GM21825 (cell line): Measurements from ENCODE around the gene TATDN3.
"Not testable (repeated sequence)": the region's sequence is repeated elsewhere in the genome, so short reads cannot be mapped to it uniquely, and the experiment has no call there.

Source experiments
- ATAC-seq: cut with Tn5 transposase; IDR thresholded peaks from one replicate; pipeline ENCODE4 v1.9.1; 2021; ENCODE audit warnings: mild to moderate bottlenecking, moderate library complexity; ENCODE audit not compliant: unreplicated experiment

TATDN3 gene

GRCh38 chr1:212774584-212774983 is 17.1 kb upstream of the TATDN3 start:
- ATAC-seq, result no peak

DNA sequence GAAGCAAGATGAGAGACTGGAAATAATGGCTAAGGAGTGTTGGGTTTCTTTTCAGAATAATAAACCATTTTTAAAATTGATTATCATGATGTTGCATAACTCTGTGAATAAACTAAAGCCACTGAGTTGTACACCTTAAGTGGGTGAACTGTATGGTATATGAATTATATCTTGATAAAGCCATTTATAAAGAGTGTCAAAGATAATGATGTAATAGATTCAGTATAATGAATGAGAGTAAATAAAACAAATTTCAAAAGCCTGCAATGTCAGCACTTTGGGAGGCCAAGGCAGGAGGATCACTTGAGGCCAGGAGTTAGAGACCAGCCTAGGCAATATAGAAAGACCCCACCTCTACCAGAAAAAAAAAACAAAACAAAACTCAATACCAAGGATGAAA is 16.5 kb upstream of the TATDN3 start:
- ATAC-seq, result no peak

- ATAC-seq, result no peak
These were observed 14.5 kb upstream of the TATDN3 start for GRCh38 chr1:212777151-212777550.

DNA sequence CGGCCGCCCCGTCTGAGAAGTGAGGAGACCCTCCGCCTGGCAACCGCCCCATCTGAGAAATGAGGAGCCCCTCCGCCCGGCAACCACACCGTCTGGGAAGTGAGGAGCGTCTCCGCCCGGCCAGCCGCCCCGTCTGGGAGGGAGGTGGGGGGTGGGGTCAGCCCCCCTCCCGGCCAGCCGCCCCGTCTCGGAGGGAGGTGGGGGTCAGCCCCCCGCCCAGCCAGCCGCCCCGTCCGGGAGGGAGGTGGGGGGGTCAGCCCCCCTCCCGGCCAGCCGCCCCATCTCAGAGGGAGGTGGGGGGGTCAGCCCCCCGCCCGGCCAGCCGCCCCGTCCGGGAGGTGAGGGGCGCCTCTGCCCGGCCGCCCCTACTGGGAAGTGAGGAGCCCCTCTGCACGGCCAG is 12.6 kb upstream of the TATDN3 start:
- not testable (repeated sequence) for ATAC-seq

GRCh38 chr1:212780759-212781158 is 10.9 kb upstream of the TATDN3 start:
- no peak for ATAC-seq

GRCh38 chr1:212781225-212781624 is 10.5 kb upstream of the TATDN3 start:
- ATAC-seq, result no peak

DNA sequence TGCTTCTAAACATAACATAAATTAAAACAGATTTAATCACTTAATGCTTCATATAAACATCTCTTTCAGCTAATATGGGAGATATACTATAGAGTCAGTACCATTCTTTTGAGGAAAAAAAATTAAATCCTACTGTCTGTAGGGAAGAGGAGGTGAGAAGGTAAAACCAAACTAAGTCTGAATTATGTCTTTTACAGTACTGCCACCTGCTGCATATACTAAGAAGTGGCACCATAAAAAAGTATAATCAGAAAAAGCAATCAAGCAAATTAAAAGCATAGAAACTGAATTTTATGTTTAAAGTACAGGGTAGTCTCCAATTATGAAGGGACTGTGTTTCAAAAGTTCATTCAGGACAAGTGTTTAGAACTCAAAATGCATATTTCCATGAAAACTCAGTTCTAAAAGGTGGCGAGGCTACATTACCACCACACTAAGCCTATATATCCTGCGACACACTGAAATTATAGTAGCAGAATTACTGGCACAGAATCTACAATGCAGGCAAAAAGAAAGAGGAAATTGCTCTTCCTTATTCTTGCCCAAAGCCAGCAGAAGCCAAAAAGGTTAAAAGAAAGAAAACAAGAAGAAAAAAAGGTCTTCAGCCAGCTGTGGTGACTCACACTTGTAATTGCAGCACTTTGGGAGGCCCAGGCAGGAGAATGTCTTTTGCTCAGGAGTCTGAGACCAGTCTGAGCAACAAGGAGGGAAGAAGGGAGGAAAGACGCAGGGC is 9.1 kb upstream of the TATDN3 start:
- ATAC-seq, result no peak

DNA sequence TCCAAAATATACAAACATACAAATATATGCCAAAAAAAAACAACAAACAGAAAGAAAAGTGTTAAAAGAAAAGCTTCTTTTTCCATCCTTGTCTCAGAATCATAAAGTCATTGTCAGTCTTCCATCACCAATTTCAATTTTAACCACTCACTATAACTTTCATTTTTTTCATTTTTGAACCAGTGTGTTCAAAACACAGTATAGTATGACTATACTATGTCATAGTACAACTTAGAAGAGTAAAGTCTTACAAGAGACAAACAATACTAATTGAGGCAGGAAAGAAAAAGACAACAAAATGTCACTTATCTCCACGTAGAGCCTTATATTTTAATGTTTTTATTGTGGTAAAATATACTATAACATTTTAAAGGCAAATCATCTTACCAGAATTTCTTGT is 7.7 kb upstream of the TATDN3 start:
- ATAC-seq, result no peak

DNA sequence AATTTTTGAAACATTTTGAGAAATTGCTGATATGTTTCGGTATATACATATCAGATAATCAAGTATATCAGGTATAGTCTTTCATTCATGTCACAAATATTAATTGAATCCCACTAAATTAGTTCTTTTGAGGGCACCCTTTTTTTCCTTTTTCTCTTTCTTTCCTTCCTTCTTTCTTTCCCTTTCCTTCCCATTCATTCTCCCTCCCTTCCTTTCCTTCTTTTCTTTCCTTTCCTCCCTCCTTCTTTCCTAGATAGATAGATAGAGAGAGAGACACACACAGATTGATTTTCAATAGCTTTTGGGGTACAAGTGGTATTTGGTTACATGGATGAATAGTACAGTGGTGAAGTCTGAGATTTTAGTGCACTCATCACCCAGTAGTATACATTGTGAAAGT is 5.8 kb upstream of the TATDN3 start:
- no peak for ATAC-seq

- ATAC-seq, result peak; percentile 37
These were observed 426 bp upstream of the TATDN3 start for GRCh38 chr1:212791261-212791675.

- no peak for ATAC-seq
These were observed 758 bp downstream of the TATDN3 start for GRCh38 chr1:212792396-212792908.

DNA sequence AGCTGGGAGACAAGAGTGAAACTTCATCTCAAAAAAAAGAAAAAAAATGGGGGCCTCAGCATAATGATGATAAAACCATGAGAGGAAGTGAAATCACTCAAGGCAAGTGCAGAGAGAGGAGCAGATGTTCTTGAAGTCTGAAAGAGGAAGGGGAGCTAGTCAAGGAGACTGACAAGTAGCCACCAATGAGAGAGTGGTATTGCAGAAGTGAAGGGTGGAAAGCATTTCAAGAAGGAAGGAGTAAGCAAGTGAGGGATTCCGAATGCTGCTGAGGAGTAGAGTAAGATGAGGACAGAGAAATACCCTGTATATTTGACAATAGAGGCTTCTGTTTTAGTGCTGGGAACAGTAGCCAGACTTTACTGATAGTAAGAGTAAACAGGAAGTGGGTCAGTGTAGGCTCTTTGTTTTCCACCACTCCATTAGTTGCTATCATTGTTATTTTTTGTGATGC is 2.9 kb downstream of the TATDN3 start:
- ATAC-seq, result peak; percentile 74

GRCh38 chr1:212797681-212798080 is 6.0 kb downstream of the TATDN3 start:
- no peak for ATAC-seq

- no peak for ATAC-seq
These were observed 14.1 kb downstream of the TATDN3 start for GRCh38 chr1:212805767-212806166.

- ATAC-seq, result no peak
These were observed 23.0 kb downstream of the TATDN3 start for GRCh38 chr1:212814537-212815334.

DNA sequence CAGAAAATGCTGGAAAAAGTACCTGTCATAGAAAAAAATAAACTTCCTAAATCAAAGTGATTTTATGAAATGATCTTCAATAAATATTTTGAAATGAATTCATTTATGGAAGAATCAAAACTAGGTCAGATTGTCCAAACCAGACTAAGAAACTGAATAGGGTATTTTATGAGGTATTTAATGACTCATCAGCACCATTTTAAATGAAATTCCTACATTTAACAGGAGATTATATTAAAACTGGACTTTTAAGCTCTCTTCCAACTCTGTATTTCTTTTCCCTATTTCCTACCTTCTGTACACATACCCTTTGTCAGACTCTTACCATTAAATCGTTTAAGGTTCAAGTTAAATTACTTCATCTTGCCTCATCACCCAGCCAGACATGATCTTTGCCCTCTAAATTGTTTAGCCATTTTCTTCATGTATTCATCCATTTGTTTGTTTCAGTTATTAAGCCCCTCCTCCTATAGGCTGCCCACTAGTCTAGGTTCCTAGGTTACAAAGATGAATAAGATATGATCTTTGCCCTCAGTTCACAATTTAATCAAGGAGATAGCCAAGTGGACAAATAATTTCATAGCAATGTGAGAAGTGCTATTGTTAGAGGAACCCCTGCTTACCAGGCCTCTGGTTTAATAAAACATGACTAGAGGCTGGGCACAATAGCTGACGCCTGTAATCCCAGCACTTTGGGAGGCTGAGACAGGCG is 25.0 kb downstream of the TATDN3 start:
- ATAC-seq, result no peak

DNA sequence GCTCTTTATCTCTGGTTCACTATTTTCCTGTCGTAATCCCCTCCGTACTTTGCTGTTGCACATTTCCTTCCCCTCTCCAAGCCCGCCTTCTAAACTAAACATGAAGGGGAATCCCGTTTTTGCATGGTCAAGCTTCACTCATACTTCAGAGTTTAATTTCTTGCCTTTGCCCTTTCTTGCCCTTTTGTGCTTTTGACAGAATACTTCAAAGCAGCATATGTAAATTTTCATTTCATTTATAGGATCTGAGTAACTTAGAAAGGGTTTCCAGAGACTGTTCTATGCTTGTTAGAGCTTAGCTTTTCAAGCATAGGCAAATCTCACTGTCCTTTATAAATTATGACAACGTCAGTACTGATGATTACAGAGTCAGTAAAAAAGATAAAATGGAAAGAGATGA is 28.0 kb downstream of the TATDN3 start:
- ATAC-seq, result peak; percentile 64

GRCh38 chr1:212820969-212821368 is 29.3 kb downstream of the TATDN3 start:
- no peak for ATAC-seq

GRCh38 chr1:212822956-212823355 is 31.3 kb downstream of the TATDN3 start:
- no peak for ATAC-seq

GRCh38 chr1:212824201-212824600 is 32.5 kb downstream of the TATDN3 start:
- ATAC-seq, result no peak

- no peak for ATAC-seq
These were observed 34.2 kb downstream of the TATDN3 start for GRCh38 chr1:212825798-212826452.
